AG09309 (cell line): ENCODE data around the gene KCTD14.
"Not testable (repeated sequence)": the region's sequence is repeated elsewhere in the genome, so short reads cannot be mapped to it uniquely, and the experiment has no call there.

Source experiments
- DNase-seq: peaks from one replicate; pipeline ENCODE4 v3.0.0-alpha.2; 2010; ENCODE audit warnings: low read depth
- H3K4me3 ChIP-seq: 2 replicates; pipeline ENCODE4 v1.5.1; 2011; ENCODE audit warnings: mild to moderate bottlenecking, low read depth, low read length, moderate library complexity; ENCODE audit not compliant: control insufficient read depth
- TF ChIP-seq, protein P1 (sequence below): IDR thresholded peaks from 2 replicates; pipeline ENCODE4 v1.5.1; 2011; ENCODE audit warnings: mild to moderate bottlenecking, low read depth, low read length, inconsistent platforms; ENCODE audit not compliant: insufficient read depth, control insufficient read depth; ENCODE audit errors: missing control alignments

KCTD14 gene

GRCh38 chr11:78048561-78048960, 25.5 kb upstream of the KCTD14 start:
- H3K4me3 ChIP-seq: no peak overlapping the region
- no peak for DNase-seq
- TF ChIP-seq, protein P1, sequence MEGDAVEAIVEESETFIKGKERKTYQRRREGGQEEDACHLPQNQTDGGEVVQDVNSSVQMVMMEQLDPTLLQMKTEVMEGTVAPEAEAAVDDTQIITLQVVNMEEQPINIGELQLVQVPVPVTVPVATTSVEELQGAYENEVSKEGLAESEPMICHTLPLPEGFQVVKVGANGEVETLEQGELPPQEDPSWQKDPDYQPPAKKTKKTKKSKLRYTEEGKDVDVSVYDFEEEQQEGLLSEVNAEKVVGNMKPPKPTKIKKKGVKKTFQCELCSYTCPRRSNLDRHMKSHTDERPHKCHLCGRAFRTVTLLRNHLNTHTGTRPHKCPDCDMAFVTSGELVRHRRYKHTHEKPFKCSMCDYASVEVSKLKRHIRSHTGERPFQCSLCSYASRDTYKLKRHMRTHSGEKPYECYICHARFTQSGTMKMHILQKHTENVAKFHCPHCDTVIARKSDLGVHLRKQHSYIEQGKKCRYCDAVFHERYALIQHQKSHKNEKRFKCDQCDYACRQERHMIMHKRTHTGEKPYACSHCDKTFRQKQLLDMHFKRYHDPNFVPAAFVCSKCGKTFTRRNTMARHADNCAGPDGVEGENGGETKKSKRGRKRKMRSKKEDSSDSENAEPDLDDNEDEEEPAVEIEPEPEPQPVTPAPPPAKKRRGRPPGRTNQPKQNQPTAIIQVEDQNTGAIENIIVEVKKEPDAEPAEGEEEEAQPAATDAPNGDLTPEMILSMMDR: no peak

DNA sequence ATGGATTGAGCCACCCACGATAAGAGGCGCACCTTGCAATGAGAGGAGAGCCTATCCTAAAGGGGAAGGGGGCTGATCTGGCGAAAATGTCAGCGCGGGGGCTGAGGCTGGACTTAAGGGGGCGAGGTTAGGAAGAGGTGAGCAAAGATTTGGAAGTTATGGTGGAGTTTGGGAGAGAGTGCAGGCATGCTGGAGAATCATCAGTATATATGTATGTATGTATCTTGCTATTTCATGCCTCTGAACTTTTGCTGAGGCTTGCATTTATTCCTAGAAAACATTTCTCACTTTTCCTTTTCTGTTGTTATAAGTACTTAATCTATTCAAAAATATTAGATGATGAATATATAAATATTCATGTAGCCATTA, 23.4 kb upstream of the KCTD14 start:
- no peak overlapping the region for H3K4me3 ChIP-seq

GRCh38 chr11:78045851-78046485, 22.9 kb upstream of the KCTD14 start:
- TF ChIP-seq, protein P1: peak; percentile 76
- H3K4me3 ChIP-seq: peak overlapping the region; percentile 30
- DNase-seq: no peak

More for the DNA sequence above, 23.4 kb upstream of the KCTD14 start:
- TF ChIP-seq, protein P1: no peak
- no peak for DNase-seq

DNA sequence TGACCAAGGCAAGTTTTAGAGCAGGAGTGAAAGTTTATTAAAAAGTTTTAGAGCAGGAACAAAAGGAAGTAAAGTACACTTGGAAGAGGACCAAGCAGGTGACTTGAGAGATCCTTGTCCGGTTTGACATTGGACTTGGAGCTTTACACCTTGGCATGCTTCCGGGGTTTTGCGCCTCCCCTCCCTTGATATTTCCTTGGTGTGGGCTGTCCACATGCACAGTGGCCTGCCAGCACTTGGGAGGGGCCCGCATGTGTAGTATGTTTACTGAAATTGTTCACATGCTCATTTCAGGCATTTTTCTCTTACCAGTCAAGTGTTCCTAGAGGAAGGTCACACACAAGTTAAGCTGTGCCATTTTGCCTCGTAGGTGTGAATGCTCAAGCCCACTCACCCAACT, 21.6 kb upstream of the KCTD14 start:
- TF ChIP-seq, protein P1: no peak
- DNase-seq: no peak
- H3K4me3 ChIP-seq: no peak overlapping the region

DNA sequence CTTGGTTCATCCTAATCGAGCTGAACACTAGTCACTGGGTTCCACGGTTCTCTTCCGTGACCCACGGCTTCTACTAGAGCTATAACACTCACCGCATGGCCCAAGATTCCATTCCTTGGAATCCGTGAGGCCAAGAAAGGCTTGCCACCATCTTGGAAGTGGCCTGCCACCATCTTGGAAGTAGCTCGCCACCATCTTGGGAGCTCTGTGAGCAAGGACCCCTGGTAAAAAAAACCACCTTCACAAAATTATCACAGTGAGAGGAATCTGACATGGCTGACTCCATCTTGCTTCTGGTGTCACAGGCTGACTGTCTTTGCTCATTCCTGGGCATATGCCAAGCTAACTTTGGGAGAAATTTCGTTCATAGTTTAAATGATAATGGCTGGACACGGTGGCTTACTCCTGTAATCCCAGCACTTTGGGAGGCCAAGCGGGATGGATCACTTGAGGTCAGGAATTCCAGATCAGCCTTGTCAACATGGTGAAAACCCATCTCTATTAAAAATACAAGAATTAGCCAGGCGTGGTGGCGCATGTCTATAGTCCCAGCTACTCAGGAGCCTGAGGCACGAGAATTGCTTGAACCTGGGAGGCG, 18.9 kb upstream of the KCTD14 start:
- DNase-seq: no peak

GRCh38 chr11:78041380-78041719, 18.3 kb upstream of the KCTD14 start:
- not testable (repeated sequence) for H3K4me3 ChIP-seq, DNase-seq

More for the DNA sequence above, 18.9 kb upstream of the KCTD14 start:
- TF ChIP-seq, protein P1: no peak
- no peak overlapping the region for H3K4me3 ChIP-seq

- no peak overlapping the region for H3K4me3 ChIP-seq
- TF ChIP-seq, protein P1: no peak
- DNase-seq: no peak
These were observed 17.8 kb upstream of the KCTD14 start for GRCh38 chr11:78040691-78041379.
